ENCODE measurements around the gene SSC4D.
A peak's percentile ranks its signal among the peaks of the same experiment; 100 is the strongest.

The SSC4D gene

GRCh38 chr7:76349313-76349885 is 60.1 kb downstream of the SSC4D start:
- H3K27me3 Mint-ChIP-seq, result no peaks in the 10 kb centered on the region
- peaks cover 45% of the 10 kb centered on the region for H3K36me3 Mint-ChIP-seq (ENCODE audit: insufficient read depth)
- no peak overlapping the region for H3K4me3 Mint-ChIP-seq

GRCh38 chr7:76347710-76348109 is 61.8 kb downstream of the SSC4D start:
- Mint-ChIP-seq H3K36me3 (ENCODE audit: insufficient read depth) (peaks cover 62% of the 10 kb centered on the region), H3K4me3 (no peak overlapping the region), H3K9me3 (no peaks in the 10 kb centered on the region), H3K27ac (peak overlapping the region; percentile 5 to 68), H3K27me3 (no peaks in the 10 kb centered on the region), H3K4me1 (ENCODE audit: low read depth in 2 of 2) (peaks cover 50 to 55% of the 10 kb centered on the region in 2 donors)
- ATAC-seq (replicated peaks) (no peak), DNase-seq (no peak)

More at GRCh38 chr7:76349313-76349885, 60.1 kb downstream of the SSC4D start:
- ATAC-seq (replicated peaks), result no peak
- Mint-ChIP-seq H3K9me3 (no peaks in the 10 kb centered on the region), H3K27ac (peak overlapping the region in 1 of 2 donors; percentile 28), H3K4me1 (ENCODE audit: low read depth in 2 of 2) (peaks cover 44 to 50% of the 10 kb centered on the region in 2 donors)
- DNase-seq, result no peak

GRCh38 chr7:76346778-76347177 is 62.7 kb downstream of the SSC4D start:
- no peaks in the 10 kb centered on the region for H3K9me3 Mint-ChIP-seq
- no peak for DNase-seq
- H3K27me3 Mint-ChIP-seq, result no peaks in the 10 kb centered on the region
- no peak for ATAC-seq (replicated peaks)
- no peak overlapping the region for H3K4me3 Mint-ChIP-seq
- peaks cover 49 to 54% of the 10 kb centered on the region in 2 donors for H3K4me1 Mint-ChIP-seq (ENCODE audit: low read depth in 2 of 2)
- peaks cover 64% of the 10 kb centered on the region for H3K36me3 Mint-ChIP-seq (ENCODE audit: insufficient read depth)
- peak overlapping the region in 1 of 2 donors; percentile 71 for H3K27ac Mint-ChIP-seq

GRCh38 chr7:76346097-76346496 is 63.4 kb downstream of the SSC4D start:
- ATAC-seq (replicated peaks) (no peak), DNase-seq (no peak)
- no peaks in the 10 kb centered on the region for H3K27me3 Mint-ChIP-seq
- H3K36me3 Mint-ChIP-seq (ENCODE audit: insufficient read depth), result peaks cover 64% of the 10 kb centered on the region
- H3K4me1 Mint-ChIP-seq (ENCODE audit: low read depth in 2 of 2), result peaks cover 43 to 52% of the 10 kb centered on the region in 2 donors
- H3K27ac Mint-ChIP-seq, result no peak overlapping the region
- no peak overlapping the region for H3K4me3 Mint-ChIP-seq
- no peaks in the 10 kb centered on the region for H3K9me3 Mint-ChIP-seq

- ATAC-seq (replicated peaks) (no peak), DNase-seq (no peak)
- Mint-ChIP-seq H3K9me3 (no peaks in the 10 kb centered on the region), H3K27ac (no peak overlapping the region), H3K27me3 (no peaks in the 10 kb centered on the region), H3K36me3 (ENCODE audit: insufficient read depth) (peaks cover 59% of the 10 kb centered on the region), H3K4me1 (ENCODE audit: low read depth in 2 of 2) (peaks cover 41 to 57% of the 10 kb centered on the region in 2 donors), H3K4me3 (no peak overlapping the region)
These were observed 65.6 kb downstream of the SSC4D start for GRCh38 chr7:76343931-76344321.

GRCh38 chr7:76343294-76343930 is 66.1 kb downstream of the SSC4D start:
- DNase-seq (no peak), ATAC-seq (replicated peaks) (no peak)
- Mint-ChIP-seq H3K9me3 (no peaks in the 10 kb centered on the region), H3K27ac (no peak overlapping the region), H3K4me3 (no peak overlapping the region), H3K27me3 (no peaks in the 10 kb centered on the region), H3K36me3 (ENCODE audit: insufficient read depth) (peaks cover 56% of the 10 kb centered on the region), H3K4me1 (ENCODE audit: low read depth in 2 of 2) (peaks cover 44 to 60% of the 10 kb centered on the region in 2 donors)

GRCh38 chr7:76342222-76342621 is 67.3 kb downstream of the SSC4D start:
- no peak for DNase-seq
- Mint-ChIP-seq H3K4me3 (no peak overlapping the region), H3K4me1 (ENCODE audit: low read depth in 2 of 2) (peaks cover 42 to 66% of the 10 kb centered on the region in 2 donors), H3K36me3 (ENCODE audit: insufficient read depth) (peaks cover 53% of the 10 kb centered on the region), H3K27ac (peak overlapping the region in 1 of 2 donors; percentile 8), H3K27me3 (no peaks in the 10 kb centered on the region), H3K9me3 (no peaks in the 10 kb centered on the region)
- ATAC-seq (replicated peaks), result no peak

GRCh38 chr7:76340617-76341131 is 68.8 kb downstream of the SSC4D start:
- no peaks in the 10 kb centered on the region for H3K9me3 Mint-ChIP-seq
- H3K4me3 Mint-ChIP-seq, result no peak overlapping the region
- no peaks in the 10 kb centered on the region for H3K27me3 Mint-ChIP-seq
- DNase-seq (no peak), ATAC-seq (replicated peaks) (no peak)
- peaks cover 45% of the 10 kb centered on the region for H3K36me3 Mint-ChIP-seq (ENCODE audit: insufficient read depth)
- no peak overlapping the region for H3K27ac Mint-ChIP-seq
- peaks cover 32 to 61% of the 10 kb centered on the region in 2 donors for H3K4me1 Mint-ChIP-seq (ENCODE audit: low read depth in 2 of 2)
